Caco-2 (cell line): ENCODE data around the gene MICU2. TPM values are rescaled to one million over a fixed set of nuclear protein-coding genes. Genes with fewer than 3 reads are reported as not detected.

ENCODE experiments used
- BruUV-seq: library from RNA; stranded (reverse); fragments of 400-500 nt; replicated peaks from 2 replicates; lab custom pipeline; 2021; lab: Mats Ljungman, UMichigan
- CTCF ChIA-PET: fragments of 300-600 bp; sonication (Branson Sonifier 250); formaldehyde crosslinking; loops from one replicate; lab custom pipeline; 2022; ENCODE audit warnings: antibody characterized with exemption; lab: Charles Lee
- POLR2A ChIA-PET: fragments of 300-600 bp; sonication (Branson Sonifier 250); formaldehyde crosslinking; loops from one replicate; lab custom pipeline; 2022; ENCODE audit warnings: antibody characterized with exemption; lab: Charles Lee
- DNase-seq, 2 experiments: peaks; one replicate each; pipeline versions ENCODE4 v3.0.0 to v3.0.0-alpha.2; 2020 to 2022
- H3K27me3 ChIP-seq: replicated peaks from 2 replicates; pipeline ENCODE4 v1.6.0; 2011; ENCODE audit warnings: low read length; ENCODE audit not compliant: control insufficient read depth, insufficient read depth
- H3K36me3 ChIP-seq: 2 replicates; pipeline ENCODE4 v1.5.1; 2011; ENCODE audit warnings: low read length; ENCODE audit not compliant: control insufficient read depth, insufficient read depth
- H3K4me1 ChIP-seq: fragments of 250-450 bp; sonication (Bioruptor Pico); 2 replicates; pipeline ENCODE4 v1.5.1; 2020; ENCODE audit warnings: mild to moderate bottlenecking
- H3K4me3 ChIP-seq: 2 replicates; pipeline ENCODE4 v1.5.1; 2011; ENCODE audit warnings: low read depth, mild to moderate bottlenecking, control low read depth, low read length
- H3K9me3 ChIP-seq: fragments of 250-450 bp; sonication (Bioruptor Pico); 2 replicates; pipeline ENCODE4 v1.5.1; 2020; ENCODE audit warnings: mild to moderate bottlenecking, moderate library complexity
- H3K27ac Mint-ChIP-seq: one replicate; pipeline ENCODE4 v1.8.0; 2022; ENCODE audit warnings: mixed read lengths; ENCODE audit not compliant: unreplicated experiment
- H3K27me3 Mint-ChIP-seq: one replicate; pipeline ENCODE4 v1.8.0; 2022; ENCODE audit warnings: mixed read lengths; ENCODE audit not compliant: insufficient read depth, unreplicated experiment
- H3K36me3 Mint-ChIP-seq: one replicate; pipeline ENCODE4 v1.8.0; 2022; ENCODE audit warnings: mild to moderate bottlenecking, mixed read lengths; ENCODE audit not compliant: insufficient read depth, unreplicated experiment
- H3K4me1 Mint-ChIP-seq: one replicate; pipeline ENCODE4 v1.8.0; 2022; ENCODE audit warnings: low read depth, mixed read lengths; ENCODE audit not compliant: unreplicated experiment
- H3K4me3 Mint-ChIP-seq: one replicate; pipeline ENCODE4 v1.8.0; 2022; ENCODE audit warnings: mild to moderate bottlenecking, moderate library complexity, mixed read lengths; ENCODE audit not compliant: unreplicated experiment
- H3K9me3 Mint-ChIP-seq: one replicate; pipeline ENCODE4 v1.8.0; 2022; ENCODE audit warnings: mixed read lengths; ENCODE audit not compliant: unreplicated experiment
- CTCF ChIP-seq, 2 experiments: fragments of 200-600 bp in 1 of 2; IDR thresholded peaks; 1 replicate in 1 of 2; 2 replicates in 1 of 2; pipeline versions ENCODE4 v1.5.1 to v1.8.0; 2011 to 2022; ENCODE audit warnings: antibody characterized with exemption in 1 of 2, control low read depth in 1 of 2, inconsistent platforms in 1 of 2, low read depth in 1 of 2, low read length in 1 of 2, mild to moderate bottlenecking in 1 of 2, moderate library complexity in 1 of 2; ENCODE audit not compliant: insufficient read depth in 1 of 2, severe bottlenecking in 1 of 2, unreplicated experiment in 1 of 2
- intact Hi-C: fragments of 100-400 bp; cut with micrococcal nuclease; formaldehyde crosslinking; loops from one replicate; pipeline ENCODE4 v1.10.0; 2022; ENCODE audit not compliant: unreplicated experiment
- total RNA-seq: library from RNA; stranded (reverse); gene quantifications from 2 replicates; pipeline ENCODE4 v1.2.3, GENCODE V29; 2022

MICU2 gene
- total RNA-seq, 1 experiment from 2014 or later = 43.1 TPM

DNA sequence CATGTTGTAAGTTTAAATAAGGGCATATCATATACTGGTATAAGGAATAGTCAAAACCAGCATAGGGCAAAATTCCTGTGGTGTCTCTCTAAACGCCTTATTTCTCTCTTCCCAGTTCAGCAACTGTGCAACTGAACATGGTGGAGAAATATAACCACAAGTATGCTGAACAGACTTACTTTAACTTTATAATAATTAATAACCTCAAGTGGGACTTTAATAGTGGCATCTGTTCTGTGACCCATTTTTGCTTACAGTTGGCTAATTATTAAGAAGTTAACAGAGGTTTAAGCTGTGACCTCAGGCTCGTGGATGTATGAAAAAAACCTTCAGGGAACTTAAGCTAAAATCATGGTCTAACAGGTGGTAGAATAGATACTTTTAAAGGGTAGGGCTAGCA is 54.3 kb downstream of the MICU2 start:
- H3K27me3 Mint-ChIP-seq = no peaks in the 10 kb centered on the region
- no peaks in the 10 kb centered on the region for H3K27me3 ChIP-seq
- no TSS peak for BruUV-seq
- peaks cover 7% of the 10 kb centered on the region for H3K4me1 Mint-ChIP-seq
- no peaks in the 10 kb centered on the region for H3K36me3 Mint-ChIP-seq
- H3K27ac Mint-ChIP-seq = no peak overlapping the region
- DNase-seq = no peak
- POLR2A ChIA-PET = no interaction called here
- intact Hi-C loops = no loop called here
- 0 out of 2 replicates have a peak, but pooled peaks cover 5% of the 10 kb centered on the region for H3K9me3 ChIP-seq
- no peaks in the 10 kb centered on the region for H3K36me3 ChIP-seq
- no peak overlapping the region for H3K4me3 Mint-ChIP-seq
- H3K4me3 ChIP-seq = no peak overlapping the region
- CTCF ChIA-PET = interaction anchor here (0.9 kb wide), 1 partner anchor 9 kb away, joined by 3 read pairs; no protein-coding TSS in a partner anchor
- TF ChIP-seq CTCF (IDR thresholded peaks at IDR 0.05; ENCODE audit: insufficient read depth in 1 of 2, low read depth in 1 of 2, low read length in 1 of 2, severe bottlenecking in 1 of 2, unreplicated experiment in 1 of 2) = no peak
- no peaks in the 10 kb centered on the region for H3K9me3 Mint-ChIP-seq
- peaks cover 7% of the 10 kb centered on the region; the same call in 1 of the 2 replicates for H3K4me1 ChIP-seq

- H3K4me3 Mint-ChIP-seq = no peak overlapping the region
- H3K9me3 Mint-ChIP-seq = no peaks in the 10 kb centered on the region
- no peaks in the 10 kb centered on the region for H3K36me3 ChIP-seq
- 0 out of 2 replicates have a peak, but pooled peaks cover 5% of the 10 kb centered on the region for H3K9me3 ChIP-seq
- intact Hi-C loops = no loop called here
- no peaks in the 10 kb centered on the region for H3K27me3 ChIP-seq
- no peak for TF ChIP-seq CTCF (IDR thresholded peaks at IDR 0.05; ENCODE audit: insufficient read depth in 1 of 2, low read depth in 1 of 2, low read length in 1 of 2, severe bottlenecking in 1 of 2, unreplicated experiment in 1 of 2)
- peaks cover 7% of the 10 kb centered on the region for H3K4me1 Mint-ChIP-seq
- H3K4me1 ChIP-seq = peaks cover 7% of the 10 kb centered on the region; the same call in 1 of the 2 replicates
- BruUV-seq = no TSS peak
- DNase-seq = no peak
- no peak overlapping the region for H3K4me3 ChIP-seq
- H3K27ac Mint-ChIP-seq = no peak overlapping the region
- ChIA-PET POLR2A (no interaction called here), CTCF (no interaction called here)
- H3K27me3 Mint-ChIP-seq = no peaks in the 10 kb centered on the region
- H3K36me3 Mint-ChIP-seq = no peaks in the 10 kb centered on the region
Measured at GRCh38 chr13:21548577-21548976, 55.4 kb downstream of the MICU2 start.

- no TSS peak for BruUV-seq
- CTCF ChIA-PET = no interaction called here
Measured at GRCh38 chr13:21546372-21546771, 57.6 kb downstream of the MICU2 start.

More at GRCh38 chr13:21546372-21546771, 57.6 kb downstream of the MICU2 start:
- H3K4me3 ChIP-seq = no peak overlapping the region
- Mint-ChIP-seq H3K9me3 (no peaks in the 10 kb centered on the region), H3K4me1 (peaks cover 15% of the 10 kb centered on the region), H3K27ac (no peak overlapping the region), H3K4me3 (no peak overlapping the region), H3K36me3 (no peaks in the 10 kb centered on the region), H3K27me3 (no peaks in the 10 kb centered on the region)
- POLR2A ChIA-PET = no interaction called here
- TF ChIP-seq CTCF (IDR thresholded peaks at IDR 0.05; ENCODE audit: insufficient read depth in 1 of 2, low read depth in 1 of 2, low read length in 1 of 2, severe bottlenecking in 1 of 2, unreplicated experiment in 1 of 2) = no peak
- no peak for DNase-seq
- H3K27me3 ChIP-seq = no peaks in the 10 kb centered on the region
- H3K9me3 ChIP-seq = no peaks in the 10 kb centered on the region
- no peaks in the 10 kb centered on the region for H3K36me3 ChIP-seq
- intact Hi-C loops = no loop called here
- peaks cover 19% of the 10 kb centered on the region for H3K4me1 ChIP-seq
